Lower leg skin (tissue), 3 donors: ENCODE results near the gene SLC43A3.

ENCODE experiments used
- CTCF ChIP-seq, 3 donors: fragments of 450-650 bp; IDR thresholded peaks; one replicate each; pipeline ENCODE4 v1.5.1; 2016; ENCODE audit warnings: antibody characterized with exemption in 3 of 3, mild to moderate bottlenecking in 3 of 3, moderate library complexity in 2 of 3
- POLR2A ChIP-seq, 2 donors: fragments of 450-650 bp; IDR thresholded peaks; one replicate each; pipeline ENCODE4 v1.6.1; 2016 to 2017; ENCODE audit warnings: antibody characterized with exemption in 2 of 2, mild to moderate bottlenecking in 1 of 2, moderate library complexity in 1 of 2

- no peak for TF ChIP-seq CTCF (IDR thresholded peaks at IDR 0.05)
- no peak for TF ChIP-seq POLR2A (IDR thresholded peaks at IDR 0.05)
Observed at GRCh38 chr11:57428643-57429042, 1.7 kb upstream of the SLC43A3 start.
